Measurements from ENCODE around the gene CBR3. TPM values are rescaled to one million over a fixed set of nuclear protein-coding genes. Genes with fewer than 3 reads are reported as not detected.

The CBR3 gene
- total and polyA plus RNA-seq, 2 donors (not counting 1 experiment from before 2014, with no cell fraction given): 1.9 to 11.3 TPM

DNA sequence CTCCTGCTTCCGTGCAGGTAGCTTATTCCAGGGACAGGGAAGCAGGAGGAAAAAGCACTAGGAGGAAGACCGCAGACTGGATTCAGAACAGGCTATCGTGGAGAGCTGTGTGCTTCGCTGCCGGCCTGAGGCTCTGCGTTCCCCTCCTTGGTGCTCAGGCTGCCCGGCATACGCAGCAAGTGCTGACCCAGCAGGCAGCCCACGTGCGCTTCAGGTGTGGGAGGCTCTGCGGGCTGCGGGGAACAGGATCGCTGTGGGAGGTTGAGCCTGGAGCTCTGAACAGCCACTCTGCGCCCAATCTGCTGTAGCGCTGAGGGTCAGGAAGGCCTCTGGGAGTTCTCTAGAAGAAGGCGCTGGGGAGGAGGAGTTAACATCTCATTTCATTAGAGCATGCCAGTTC lies 49.7 kb downstream of the CBR3 start:
- H3K9me3 Mint-ChIP-seq (ENCODE audit: insufficient read depth): no peaks in the 10 kb centered on the region

DNA sequence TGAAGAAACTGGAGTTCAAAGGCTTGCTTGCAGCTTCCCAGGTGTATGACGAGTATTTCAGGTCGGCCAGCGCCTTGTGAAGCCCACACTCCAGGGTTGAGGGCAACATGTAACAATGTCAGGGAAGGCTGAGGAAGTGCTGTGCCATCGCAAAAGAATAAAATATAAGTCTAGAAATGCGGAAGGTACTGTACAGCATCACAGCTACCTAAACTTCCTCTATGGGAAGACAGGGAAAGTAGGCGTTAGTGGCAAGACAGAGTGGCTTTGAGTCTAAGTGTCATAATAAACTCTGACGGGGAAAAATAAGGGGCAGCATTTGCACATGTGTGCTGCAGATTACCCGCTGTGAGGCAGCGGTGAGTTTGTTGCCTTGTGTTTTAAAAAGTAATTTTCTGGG lies 50.6 kb downstream of the CBR3 start:
- DNase-seq: no peak
- WGBS (ENCODE audit: insufficient coverage): 100% methylated on average over 6 of the region's 9 CpGs
- Histone ChIP-seq H3K4me3 (ENCODE audit: control extremely low read depth in 1 of 5, extremely low read depth in 1 of 5, insufficient read depth in 1 of 5, low read depth in 2 of 5, low read length in 4 of 5) (no peak overlapping the region), H3K27ac (ENCODE audit: low read length in 2 of 2) (no peak overlapping the region), H4K20me1 (ENCODE audit: control insufficient read depth, insufficient read depth, low read length, poor library complexity, severe bottlenecking) (peaks cover 43% of the 10 kb centered on the region), H3K9me3 (ENCODE audit: control extremely low read depth in 1 of 3, control insufficient read depth in 2 of 3, insufficient read depth in 1 of 3, low read length in 2 of 3) (no peaks in the 10 kb centered on the region), H2AFZ (ENCODE audit: insufficient read depth, low read depth, low read length, poor library complexity, severe bottlenecking) (no peak overlapping the region), H3K9ac (ENCODE audit: low read length) (no peak overlapping the region), H3K79me2 (ENCODE audit: control insufficient read depth, insufficient read depth, low read length) (peaks cover 57% of the 10 kb centered on the region), H3K4me1 (ENCODE audit: control insufficient read depth in 2 of 2, insufficient read depth in 2 of 2, low read length in 2 of 2) (peaks cover 21 to 25% of the 10 kb centered on the region in 2 donors), H3K27me3 (replicated peaks in 1 of 4; ENCODE audit: control extremely low read depth in 1 of 4, control insufficient read depth in 3 of 4, insufficient read depth in 4 of 4, low read length in 3 of 4) (no peaks in the 10 kb centered on the region), H3K4me2 (replicated peaks; ENCODE audit: low read depth, low read length, poor library complexity, severe bottlenecking) (no peak overlapping the region), H3K36me3 (replicated peaks in 1 of 2; ENCODE audit: control extremely low read depth in 1 of 2, control insufficient read depth in 1 of 2, extremely low read depth in 1 of 2, insufficient read depth in 2 of 2, low read length in 1 of 2) (peaks cover 2 to 43% of the 10 kb centered on the region in 2 experiments)
- H3K27ac Mint-ChIP-seq: no peak overlapping the region
- POLR2A ChIA-PET: no interaction called here
- ATAC-seq (ENCODE audit: low read depth): no peak
- CTCF ChIA-PET: interaction anchor here (1.1 kb wide), 1 partner anchor 45 kb away, joined by 3 read pairs; no protein-coding TSS in a partner anchor
- no peaks in the 10 kb centered on the region for H3K27me3 Mint-ChIP-seq
- intact Hi-C loops (cut with micrococcal nuclease): no loop called here
- no peak for TF ChIP-seq EZH2 (IDR thresholded peaks at IDR 0.05; ENCODE audit: borderline replicate concordance, insufficient read depth, low read depth, low read length, poor library complexity, severe bottlenecking)
- TF ChIP-seq, protein P1, sequence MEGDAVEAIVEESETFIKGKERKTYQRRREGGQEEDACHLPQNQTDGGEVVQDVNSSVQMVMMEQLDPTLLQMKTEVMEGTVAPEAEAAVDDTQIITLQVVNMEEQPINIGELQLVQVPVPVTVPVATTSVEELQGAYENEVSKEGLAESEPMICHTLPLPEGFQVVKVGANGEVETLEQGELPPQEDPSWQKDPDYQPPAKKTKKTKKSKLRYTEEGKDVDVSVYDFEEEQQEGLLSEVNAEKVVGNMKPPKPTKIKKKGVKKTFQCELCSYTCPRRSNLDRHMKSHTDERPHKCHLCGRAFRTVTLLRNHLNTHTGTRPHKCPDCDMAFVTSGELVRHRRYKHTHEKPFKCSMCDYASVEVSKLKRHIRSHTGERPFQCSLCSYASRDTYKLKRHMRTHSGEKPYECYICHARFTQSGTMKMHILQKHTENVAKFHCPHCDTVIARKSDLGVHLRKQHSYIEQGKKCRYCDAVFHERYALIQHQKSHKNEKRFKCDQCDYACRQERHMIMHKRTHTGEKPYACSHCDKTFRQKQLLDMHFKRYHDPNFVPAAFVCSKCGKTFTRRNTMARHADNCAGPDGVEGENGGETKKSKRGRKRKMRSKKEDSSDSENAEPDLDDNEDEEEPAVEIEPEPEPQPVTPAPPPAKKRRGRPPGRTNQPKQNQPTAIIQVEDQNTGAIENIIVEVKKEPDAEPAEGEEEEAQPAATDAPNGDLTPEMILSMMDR (IDR thresholded peaks at IDR 0.05): no peak
- H3K4me1 Mint-ChIP-seq: peaks cover 39% of the 10 kb centered on the region
- H3K9me3 Mint-ChIP-seq (ENCODE audit: insufficient read depth): no peaks in the 10 kb centered on the region
- H3K4me3 Mint-ChIP-seq: no peak overlapping the region

More for the DNA sequence above, 49.7 kb downstream of the CBR3 start:
- Histone ChIP-seq H3K27ac (ENCODE audit: low read length in 2 of 2) (no peak overlapping the region), H3K9ac (ENCODE audit: low read length) (no peak overlapping the region), H3K27me3 (replicated peaks in 1 of 4; ENCODE audit: control extremely low read depth in 1 of 4, control insufficient read depth in 3 of 4, insufficient read depth in 4 of 4, low read length in 3 of 4) (no peaks in the 10 kb centered on the region), H3K79me2 (ENCODE audit: control insufficient read depth, insufficient read depth, low read length) (peaks cover 62% of the 10 kb centered on the region), H4K20me1 (ENCODE audit: control insufficient read depth, insufficient read depth, low read length, poor library complexity, severe bottlenecking) (peaks cover 43% of the 10 kb centered on the region), H3K4me2 (replicated peaks; ENCODE audit: low read depth, low read length, poor library complexity, severe bottlenecking) (no peak overlapping the region), H3K4me3 (ENCODE audit: control extremely low read depth in 1 of 5, extremely low read depth in 1 of 5, insufficient read depth in 1 of 5, low read depth in 2 of 5, low read length in 4 of 5) (no peak overlapping the region), H3K4me1 (ENCODE audit: control insufficient read depth in 2 of 2, insufficient read depth in 2 of 2, low read length in 2 of 2) (peaks cover 21 to 25% of the 10 kb centered on the region in 2 donors), H2AFZ (ENCODE audit: insufficient read depth, low read depth, low read length, poor library complexity, severe bottlenecking) (no peak overlapping the region), H3K9me3 (ENCODE audit: control extremely low read depth in 1 of 3, control insufficient read depth in 2 of 3, insufficient read depth in 1 of 3, low read length in 2 of 3) (no peaks in the 10 kb centered on the region), H3K36me3 (replicated peaks in 1 of 2; ENCODE audit: control extremely low read depth in 1 of 2, control insufficient read depth in 1 of 2, extremely low read depth in 1 of 2, insufficient read depth in 2 of 2, low read length in 1 of 2) (peaks cover 2 to 45% of the 10 kb centered on the region in 2 experiments)
- intact Hi-C loops (cut with micrococcal nuclease): no loop called here
- no peak for TF ChIP-seq EZH2 (IDR thresholded peaks at IDR 0.05; ENCODE audit: borderline replicate concordance, insufficient read depth, low read depth, low read length, poor library complexity, severe bottlenecking)
- TF ChIP-seq, protein P1 (IDR thresholded peaks at IDR 0.05): no peak
- WGBS (ENCODE audit: insufficient coverage): 93% methylated on average over 16 of the region's 16 CpGs
- Mint-ChIP-seq H3K27ac (no peak overlapping the region), H3K27me3 (no peaks in the 10 kb centered on the region), H3K4me3 (no peak overlapping the region), H3K4me1 (peaks cover 39% of the 10 kb centered on the region)
- DNase-seq (no peak), ATAC-seq (ENCODE audit: low read depth) (no peak)
- POLR2A ChIA-PET: interaction anchor here (0.7 kb wide), 1 partner anchor 59 kb away, joined by 3 read pairs; no protein-coding TSS in a partner anchor
- CTCF ChIA-PET: no interaction called here
